DOHH2 (cell line): ENCODE measurements around the gene DELE1.
A peak's percentile ranks its signal among the peaks of the same experiment; 100 is the strongest.
"Not testable (repeated sequence)": the region's sequence is repeated elsewhere in the genome, so short reads cannot be mapped to it uniquely, and the experiment has no call there.

ENCODE experiments used
- H3F3A ChIP-seq: fragments of 200-600 bp; sonication (generic), shearing (Covaris generic); 2 replicates; pipeline ENCODE4 v1.6.0; 2016; ENCODE audit warnings: antibody characterized with exemption, mild to moderate bottlenecking; ENCODE audit not compliant: control insufficient read depth, insufficient read depth
- H3K27ac ChIP-seq: fragments of 200-600 bp; sonication (generic); 2 replicates; pipeline ENCODE4 v1.5.1; 2014; ENCODE audit warnings: low read depth, mild to moderate bottlenecking, low read length, moderate library complexity
- H3K27me3 ChIP-seq: fragments of 200-600 bp; sonication (generic); 2 replicates; pipeline ENCODE4 v1.6.1; 2014; ENCODE audit warnings: mild to moderate bottlenecking, low read length, mixed read lengths; ENCODE audit not compliant: control insufficient read depth
- H3K36me3 ChIP-seq: fragments of 200-600 bp; sonication (generic); 2 replicates; pipeline ENCODE4 v1.6.1; 2014; ENCODE audit warnings: mild to moderate bottlenecking, low read length, moderate library complexity, mixed read lengths; ENCODE audit not compliant: control insufficient read depth
- H3K4me1 ChIP-seq: fragments of 200-600 bp; sonication (generic); 2 replicates; pipeline ENCODE4 v1.6.1; 2014; ENCODE audit warnings: mild to moderate bottlenecking, low read length, mixed read lengths; ENCODE audit not compliant: control insufficient read depth
- H3K4me2 ChIP-seq: fragments of 200-600 bp; sonication (generic); 2 replicates; pipeline ENCODE4 v1.6.0; 2014; ENCODE audit warnings: mild to moderate bottlenecking, low read length, moderate library complexity
- H3K4me3 ChIP-seq: fragments of 200-600 bp; sonication (generic); 2 replicates; pipeline ENCODE4 v1.5.1; 2014; ENCODE audit warnings: mild to moderate bottlenecking, low read length, mixed read lengths
- H3K79me2 ChIP-seq: fragments of 200-600 bp; sonication (generic); 2 replicates; pipeline ENCODE4 v1.6.1; 2014; ENCODE audit warnings: mild to moderate bottlenecking, low read length, mixed read lengths; ENCODE audit not compliant: control insufficient read depth
- H3K9me2 ChIP-seq: fragments of 200-600 bp; sonication (generic); replicated peaks from 2 replicates; pipeline ENCODE4 v1.6.1; 2014; ENCODE audit warnings: mild to moderate bottlenecking, low read length, mixed read lengths; ENCODE audit not compliant: control insufficient read depth
- H3K9me3 ChIP-seq: fragments of 200-600 bp; sonication (generic); 2 replicates; pipeline ENCODE4 v1.6.1; 2014; ENCODE audit warnings: antibody characterized with exemption, low read length, mixed read lengths; ENCODE audit not compliant: control insufficient read depth, insufficient read depth
- H4K20me1 ChIP-seq: fragments of 200-600 bp; sonication (generic); 2 replicates; pipeline ENCODE4 v1.6.0; 2014; ENCODE audit warnings: low read depth, mild to moderate bottlenecking, antibody characterized with exemption, low read length, moderate library complexity; ENCODE audit not compliant: control insufficient read depth, insufficient read depth
- CTCF ChIP-seq: fragments of 200-600 bp; sonication (generic); IDR thresholded peaks from one replicate; pipeline ENCODE4 v1.5.1; 2014; ENCODE audit warnings: antibody characterized with exemption, mild to moderate bottlenecking, low read depth, low read length; ENCODE audit not compliant: poor library complexity, severe bottlenecking
- EZH2phosphoT487 ChIP-seq: fragments of 200-600 bp; sonication (generic); IDR thresholded peaks from 2 replicates; pipeline ENCODE4 v1.6.1; 2017; ENCODE audit warnings: borderline replicate concordance, mild to moderate bottlenecking, antibody characterized with exemption, low read length, moderate library complexity, mixed read lengths

The DELE1 gene

GRCh38 chr5:141919218-141920119 is 4.2 kb upstream of the DELE1 start:
- Histone ChIP-seq H3F3A (peaks cover 9% of the 10 kb centered on the region; the same call in 1 of the 2 replicates), H4K20me1 (no peaks in the 10 kb centered on the region), H3K27ac (no peak overlapping the region), H3K9me3 (no peaks in the 10 kb centered on the region), H3K9me2 (no peaks in the 10 kb centered on the region), H3K4me1 (peaks cover 32% of the 10 kb centered on the region), H3K4me3 (no peak overlapping the region), H3K27me3 (no peaks in the 10 kb centered on the region), H3K36me3 (no peaks in the 10 kb centered on the region), H3K4me2 (no peak overlapping the region), H3K79me2 (peaks cover 13% of the 10 kb centered on the region)
- TF ChIP-seq EZH2phosphoT487 (no peak), CTCF (no peak)

- Histone ChIP-seq H3K36me3 (peaks cover 6% of the 10 kb centered on the region), H3K27me3 (no peaks in the 10 kb centered on the region), H3K4me2 (no peak overlapping the region), H3K4me3 (no peak overlapping the region), H3K79me2 (peaks cover 18% of the 10 kb centered on the region), H3F3A (peaks cover 5% of the 10 kb centered on the region; the same call in 1 of the 2 replicates), H3K27ac (no peak overlapping the region), H4K20me1 (no peaks in the 10 kb centered on the region), H3K9me3 (no peaks in the 10 kb centered on the region), H3K9me2 (no peaks in the 10 kb centered on the region), H3K4me1 (peaks cover 28% of the 10 kb centered on the region)
- TF ChIP-seq CTCF (no peak), EZH2phosphoT487 (no peak)
Measured at GRCh38 chr5:141920771-141921170, 2.9 kb upstream of the DELE1 start.

- not testable (repeated sequence) for H4K20me1 ChIP-seq, H3K27me3 ChIP-seq, H3K9me3 ChIP-seq, H3K9me2 ChIP-seq, H3F3A ChIP-seq
- Histone ChIP-seq H3K27ac (peak overlapping the region; percentile 76), H3K79me2 (peaks cover 18% of the 10 kb centered on the region), H3K36me3 (peaks cover 25% of the 10 kb centered on the region), H3K4me2 (peak overlapping the region; percentile 97), H3K4me3 (peak overlapping the region; percentile 93), H3K4me1 (peaks cover 14% of the 10 kb centered on the region)
Measured at GRCh38 chr5:141922827-141923447, 734 bp upstream of the DELE1 start.

GRCh38 chr5:141926434-141926833 is 2.8 kb downstream of the DELE1 start:
- Histone ChIP-seq H3K27me3 (no peaks in the 10 kb centered on the region), H4K20me1 (no peaks in the 10 kb centered on the region), H3K4me1 (peaks cover 14% of the 10 kb centered on the region), H3F3A (peaks cover 5% of the 10 kb centered on the region; the same call in 1 of the 2 replicates), H3K36me3 (peaks cover 57% of the 10 kb centered on the region), H3K27ac (no peak overlapping the region), H3K9me3 (no peaks in the 10 kb centered on the region), H3K4me3 (no peak overlapping the region), H3K9me2 (no peaks in the 10 kb centered on the region), H3K79me2 (peaks cover 18% of the 10 kb centered on the region), H3K4me2 (no peak overlapping the region)
- TF ChIP-seq EZH2phosphoT487 (no peak), CTCF (no peak)
